Adrenal gland (tissue), 12 donors: ENCODE data around the gene ZNF608. TPM values are rescaled to one million over a fixed set of nuclear protein-coding genes. Genes with fewer than 3 reads are reported as not detected.

ENCODE experiments used
- DNase-seq, 7 donors: peaks; one replicate each; pipeline ENCODE4 v3.0.0-alpha.2; 2019 to 2020
- H3K27ac ChIP-seq, 5 donors: fragments of 200-600 bp; sonication (generic) in 4 of 5; 1 replicate in 3 of 5; 2 replicates in 2 of 5; pipeline versions ENCODE4 v1.5.1 to v1.8.0; 2016 to 2020; ENCODE audit warnings: mild to moderate bottlenecking in 1 of 5
- H3K27me3 ChIP-seq: fragments of 200-600 bp; 2 replicates; pipeline ENCODE4 v1.8.0; 2021
- H3K36me3 ChIP-seq, 2 donors: fragments of 200-600 bp; replicated peaks in 1 of 2; 1 replicate in 1 of 2; 2 replicates in 1 of 2; pipeline versions ENCODE4 v1.5.1 to v1.8.0; 2018 to 2022
- H3K4me1 ChIP-seq, 2 donors: fragments of 200-600 bp; replicated peaks in 1 of 2; 1 replicate in 1 of 2; 2 replicates in 1 of 2; pipeline versions ENCODE4 v1.5.1 to v1.8.0; 2018 to 2021
- H3K4me3 ChIP-seq, 4 donors: fragments of 200-600 bp; sonication (generic) in 3 of 4; one replicate each; pipeline ENCODE4 v1.5.1; 2016 to 2018
- H3K9me3 ChIP-seq, 3 donors: fragments of 200-600 bp; sonication (generic) in 1 of 3; replicated peaks in 1 of 3; 1 replicate in 2 of 3; 2 replicates in 1 of 3; pipeline versions ENCODE4 v1.5.1 to v1.8.0; 2016 to 2021
- POLR2A ChIP-seq, 2 donors: fragments of 450-650 bp; IDR thresholded peaks; one replicate each; pipeline ENCODE4 v1.6.1; 2017; ENCODE audit warnings: antibody characterized with exemption in 2 of 2, mild to moderate bottlenecking in 2 of 2, moderate library complexity in 1 of 2
- whole genome bisulfite sequencing, 4 donors: extraction: QIAGEN DNeasy Blood & Tissue Kit in 2 of 4; methylation state at CpG; one replicate each; pipeline versions ENCODE4 v1.1.5 to v1.1.7; 2013 to 2017; 5-methylcytosine and 5-hydroxymethylcytosine counted together
- intact Hi-C, 2 donors: fragments of 100-400 bp; cut with DNase I; formaldehyde crosslinking; loops; one replicate each; pipeline versions ENCODE4 v1.14.1 to v1.15.0; 2022 to 2023
- polyA plus RNA-seq, 3 donors: library from polyadenylated mRNA; stranded (reverse); fragments of 200-250 nt in 2 of 3; fragments of 350-450 nt in 1 of 3; fragmentation: Illumina TruSeq in 1 of 3; extraction: RNeasy Lipid Tissue Mini Kit (QIAGEN cat#74804) in 1 of 3; gene quantifications; one replicate each; pipeline ENCODE4 v1.2.3, GENCODE V29; 2013 to 2014
- total RNA-seq, 9 donors: library from RNA; depleted of rRNA in 4 of 9; stranded (reverse); fragments of >200 nt in 4 of 9; fragments of 120-200 nt in 1 of 9; fragmentation: NEBNext Ultra II Directional in 1 of 9; extraction: Animal tissue kit (Norgen Biotek cat#: 25700) in 1 of 9; gene quantifications; one replicate each; pipeline versions ENCODE4 v1.1.0 to v1.2.4, GENCODE V29; 2013 to 2023
- TF ChIP-seq, protein P1 (sequence below), 6 experiments: fragments of 450-650 bp in 4 of 6; fragments of 200-600 bp in 2 of 6; sonication (generic) in 1 of 6; IDR thresholded peaks; 1 replicate in 5 of 6; 2 replicates in 1 of 6; pipeline versions ENCODE4 v1.5.1 to v1.8.0; 2016 to 2021; ENCODE audit warnings: antibody characterized with exemption in 6 of 6, mild to moderate bottlenecking in 2 of 6, moderate library complexity in 1 of 6
- donor health status: healthy with polysubstance abuse.
- donor health status: Bipolar disorder and iron deficiency.
- donor health status: DM: yes; HTN: yes; CAD: no.
- donor health status: DM: no; HTN: no; CAD: no.
- donor health status: DM: no; HTN: no; CAD: no.
- donor health status: DM: yes; HTN: yes; CAD: no.

ZNF608 gene
- total and polyA plus RNA-seq, 12 donors: 14.4 to 55.0 (median 29.1) TPM

DNA sequence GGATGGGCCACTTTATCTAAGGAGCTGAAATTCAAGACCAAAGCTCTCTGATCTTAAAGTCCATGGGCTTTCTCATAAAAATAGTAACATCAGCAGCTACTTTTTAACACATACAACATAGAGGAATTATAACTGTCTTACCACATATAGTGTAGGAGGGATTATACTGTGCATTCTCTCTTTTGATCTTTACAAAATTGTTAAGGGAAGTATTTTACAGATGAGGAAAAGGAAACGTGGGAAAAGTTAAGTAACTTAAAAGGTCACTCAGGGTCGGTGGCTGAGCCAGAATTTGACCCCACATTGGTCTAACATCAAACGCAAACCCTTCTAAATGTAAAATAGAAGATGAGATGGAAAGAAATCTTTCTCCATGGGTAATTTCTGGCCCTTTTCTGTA is 38.4 kb downstream of the ZNF608 start:
- DNase-seq: no peak
- intact Hi-C loops: no loop called here
- H3K27ac ChIP-seq: no peak overlapping the region
- H3K4me1 ChIP-seq: peaks cover 5 to 36% of the 10 kb centered on the region in 2 donors
- H3K4me3 ChIP-seq: no peak overlapping the region
- no peaks in the 10 kb centered on the region for H3K27me3 ChIP-seq
- 50 to 66% (median 60%) methylated on average over 3 of the region's 3 CpGs for WGBS, 4 donors
- TF ChIP-seq, protein P1, sequence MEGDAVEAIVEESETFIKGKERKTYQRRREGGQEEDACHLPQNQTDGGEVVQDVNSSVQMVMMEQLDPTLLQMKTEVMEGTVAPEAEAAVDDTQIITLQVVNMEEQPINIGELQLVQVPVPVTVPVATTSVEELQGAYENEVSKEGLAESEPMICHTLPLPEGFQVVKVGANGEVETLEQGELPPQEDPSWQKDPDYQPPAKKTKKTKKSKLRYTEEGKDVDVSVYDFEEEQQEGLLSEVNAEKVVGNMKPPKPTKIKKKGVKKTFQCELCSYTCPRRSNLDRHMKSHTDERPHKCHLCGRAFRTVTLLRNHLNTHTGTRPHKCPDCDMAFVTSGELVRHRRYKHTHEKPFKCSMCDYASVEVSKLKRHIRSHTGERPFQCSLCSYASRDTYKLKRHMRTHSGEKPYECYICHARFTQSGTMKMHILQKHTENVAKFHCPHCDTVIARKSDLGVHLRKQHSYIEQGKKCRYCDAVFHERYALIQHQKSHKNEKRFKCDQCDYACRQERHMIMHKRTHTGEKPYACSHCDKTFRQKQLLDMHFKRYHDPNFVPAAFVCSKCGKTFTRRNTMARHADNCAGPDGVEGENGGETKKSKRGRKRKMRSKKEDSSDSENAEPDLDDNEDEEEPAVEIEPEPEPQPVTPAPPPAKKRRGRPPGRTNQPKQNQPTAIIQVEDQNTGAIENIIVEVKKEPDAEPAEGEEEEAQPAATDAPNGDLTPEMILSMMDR (IDR thresholded peaks at IDR 0.05): no peak
- TF ChIP-seq POLR2A (IDR thresholded peaks at IDR 0.05): no peak
- no peaks in the 10 kb centered on the region for H3K9me3 ChIP-seq
- H3K36me3 ChIP-seq: no peaks in the 10 kb centered on the region

DNA sequence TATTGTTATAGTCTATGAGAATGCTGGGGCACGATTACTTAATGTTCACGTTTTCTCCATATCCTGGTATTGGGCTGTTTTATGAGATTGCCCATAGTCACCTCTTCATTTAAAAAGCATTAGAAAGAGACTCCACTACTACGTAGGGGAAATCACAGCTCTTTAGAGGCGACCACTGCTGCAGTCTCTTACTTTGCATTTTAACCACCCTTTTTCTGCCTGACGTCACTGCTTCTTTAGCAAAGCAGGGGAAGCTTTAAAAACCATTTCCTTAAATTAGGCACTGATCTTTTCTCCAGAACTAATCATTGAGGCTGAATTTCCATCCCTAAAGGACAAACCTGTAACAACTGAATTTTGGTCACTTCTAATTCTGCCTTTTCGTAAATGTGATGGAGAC is 38.9 kb downstream of the ZNF608 start:
- no peaks in the 10 kb centered on the region for H3K27me3 ChIP-seq
- intact Hi-C loops: no loop called here
- no peak for DNase-seq
- H3K36me3 ChIP-seq: no peaks in the 10 kb centered on the region
- TF ChIP-seq POLR2A (IDR thresholded peaks at IDR 0.05): no peak
- TF ChIP-seq, protein P1 (IDR thresholded peaks at IDR 0.05): no peak
- no peak overlapping the region for H3K27ac ChIP-seq
- peaks cover 9 to 31% of the 10 kb centered on the region in 2 donors for H3K4me1 ChIP-seq
- WGBS, 4 donors: 80 to 87% (median 84%) methylated on average over 6 of the region's 6 CpGs
- no peak overlapping the region for H3K4me3 ChIP-seq
- no peaks in the 10 kb centered on the region for H3K9me3 ChIP-seq

DNA sequence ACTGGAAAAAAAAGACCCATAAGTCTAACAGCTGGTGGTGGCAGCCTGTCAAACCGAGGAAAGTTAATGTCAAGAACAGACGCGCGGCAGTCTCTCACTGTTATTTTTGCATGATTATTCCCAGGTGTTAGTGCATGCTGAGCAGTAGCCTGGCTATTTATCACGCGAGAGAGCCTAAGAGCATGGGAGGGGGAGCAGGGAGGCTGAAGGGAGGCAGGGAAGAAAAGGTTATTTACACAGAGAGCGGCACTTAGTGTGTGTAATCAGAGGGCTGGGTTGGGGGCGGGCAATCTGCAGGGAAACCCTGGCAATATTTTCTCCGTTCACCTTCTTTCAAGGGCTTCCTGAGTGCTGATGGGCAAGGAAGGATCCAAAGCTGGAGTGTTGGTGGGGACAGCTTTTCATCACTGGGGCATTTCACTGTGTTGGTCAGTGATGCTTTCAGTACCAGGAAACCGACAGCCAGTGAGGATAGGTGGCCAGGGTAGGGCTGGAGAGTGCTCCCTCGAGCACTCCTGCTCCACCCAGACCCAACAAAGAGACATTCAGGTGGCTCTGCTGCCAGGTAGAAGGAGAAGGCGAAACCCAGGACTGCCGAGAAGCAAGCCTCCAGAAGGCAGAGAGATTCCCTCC is 39.6 kb downstream of the ZNF608 start:
- no peaks in the 10 kb centered on the region for H3K36me3 ChIP-seq
- no peak overlapping the region for H3K27ac ChIP-seq
- peaks cover 10 to 36% of the 10 kb centered on the region in 2 donors for H3K4me1 ChIP-seq
- no peak overlapping the region for H3K4me3 ChIP-seq
- H3K9me3 ChIP-seq: no peaks in the 10 kb centered on the region
- WGBS, 4 donors: 48 to 61% (median 58%) methylated on average over 13 of the region's 13 CpGs
- DNase-seq: no peak
- TF ChIP-seq, protein P1 (IDR thresholded peaks at IDR 0.05): no peak
- no peak for TF ChIP-seq POLR2A (IDR thresholded peaks at IDR 0.05)
- intact Hi-C loops: no loop called here
- H3K27me3 ChIP-seq: no peaks in the 10 kb centered on the region

DNA sequence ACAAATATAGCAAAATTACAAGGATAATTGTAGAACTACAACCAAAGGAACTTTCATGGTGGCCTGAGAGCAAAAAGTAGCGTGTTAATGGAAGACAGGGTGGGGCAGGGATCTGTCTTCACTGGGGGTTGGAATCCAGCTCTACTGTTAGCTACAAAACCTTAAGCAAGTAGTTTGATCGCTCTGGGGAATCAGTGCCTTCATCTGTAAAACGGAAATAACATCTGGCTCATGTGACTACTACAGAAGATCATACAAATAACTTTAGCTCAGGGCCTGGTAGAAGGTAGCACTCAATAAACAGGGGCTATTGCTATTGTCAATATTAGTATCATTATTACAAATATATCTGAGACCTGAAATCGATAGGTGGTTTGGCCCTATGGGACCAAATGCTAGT is 40.4 kb downstream of the ZNF608 start:
- Histone ChIP-seq H3K36me3 (no peaks in the 10 kb centered on the region), H3K27me3 (no peaks in the 10 kb centered on the region), H3K4me1 (peaks cover 10 to 36% of the 10 kb centered on the region in 2 donors), H3K4me3 (no peak overlapping the region), H3K27ac (no peak overlapping the region), H3K9me3 (no peaks in the 10 kb centered on the region)
- 91 to 95% (median 94%) methylated on average over 4 of the region's 4 CpGs for WGBS, 4 donors
- intact Hi-C loops: no loop called here
- DNase-seq: no peak
- TF ChIP-seq, protein P1 (IDR thresholded peaks at IDR 0.05): no peak
- no peak for TF ChIP-seq POLR2A (IDR thresholded peaks at IDR 0.05)
